LNCaP clone FGC (cell line): ENCODE data around the gene NDST1.

Experiments
- DNase-seq: peaks from one replicate; pipeline ENCODE4 v3.0.0-alpha.2; 2011; ENCODE audit warnings: low read depth
- H3K4me3 ChIP-seq: 2 replicates; pipeline ENCODE4 v1.5.1; 2011; ENCODE audit warnings: mild to moderate bottlenecking, low read depth, low read length, control low read depth
- CTCF ChIP-seq: IDR thresholded peaks from 2 replicates; pipeline ENCODE4 v1.5.1; 2012; ENCODE audit warnings: mild to moderate bottlenecking; ENCODE audit not compliant: control insufficient read depth, insufficient read depth; ENCODE audit errors: extremely low read depth

The NDST1 gene

GRCh38 chr5:150579462-150580400, 71.8 kb downstream of the NDST1 start:
- no peak for DNase-seq
- no peak overlapping the region for H3K4me3 ChIP-seq
- TF ChIP-seq CTCF: no peak

GRCh38 chr5:150580917-150581316, 73.0 kb downstream of the NDST1 start:
- H3K4me3 ChIP-seq: no peak overlapping the region
- DNase-seq: no peak
- TF ChIP-seq CTCF: no peak

GRCh38 chr5:150582241-150583109, 74.5 kb downstream of the NDST1 start:
- H3K4me3 ChIP-seq: no peak overlapping the region
- no peak for DNase-seq
- TF ChIP-seq CTCF: no peak

- TF ChIP-seq CTCF: no peak
- no peak overlapping the region for H3K4me3 ChIP-seq
- DNase-seq: no peak
Measured at GRCh38 chr5:150583541-150584225, 75.8 kb downstream of the NDST1 start.

- no peak for TF ChIP-seq CTCF
- no peak overlapping the region for H3K4me3 ChIP-seq
- no peak for DNase-seq
Measured at GRCh38 chr5:150584556-150585335, 76.8 kb downstream of the NDST1 start.

- no peak for TF ChIP-seq CTCF
- no peak for DNase-seq
- no peak overlapping the region for H3K4me3 ChIP-seq
Measured at GRCh38 chr5:150585781-150586341, 77.9 kb downstream of the NDST1 start.
